ENCODE measurements around the gene EDN1.

DNA sequence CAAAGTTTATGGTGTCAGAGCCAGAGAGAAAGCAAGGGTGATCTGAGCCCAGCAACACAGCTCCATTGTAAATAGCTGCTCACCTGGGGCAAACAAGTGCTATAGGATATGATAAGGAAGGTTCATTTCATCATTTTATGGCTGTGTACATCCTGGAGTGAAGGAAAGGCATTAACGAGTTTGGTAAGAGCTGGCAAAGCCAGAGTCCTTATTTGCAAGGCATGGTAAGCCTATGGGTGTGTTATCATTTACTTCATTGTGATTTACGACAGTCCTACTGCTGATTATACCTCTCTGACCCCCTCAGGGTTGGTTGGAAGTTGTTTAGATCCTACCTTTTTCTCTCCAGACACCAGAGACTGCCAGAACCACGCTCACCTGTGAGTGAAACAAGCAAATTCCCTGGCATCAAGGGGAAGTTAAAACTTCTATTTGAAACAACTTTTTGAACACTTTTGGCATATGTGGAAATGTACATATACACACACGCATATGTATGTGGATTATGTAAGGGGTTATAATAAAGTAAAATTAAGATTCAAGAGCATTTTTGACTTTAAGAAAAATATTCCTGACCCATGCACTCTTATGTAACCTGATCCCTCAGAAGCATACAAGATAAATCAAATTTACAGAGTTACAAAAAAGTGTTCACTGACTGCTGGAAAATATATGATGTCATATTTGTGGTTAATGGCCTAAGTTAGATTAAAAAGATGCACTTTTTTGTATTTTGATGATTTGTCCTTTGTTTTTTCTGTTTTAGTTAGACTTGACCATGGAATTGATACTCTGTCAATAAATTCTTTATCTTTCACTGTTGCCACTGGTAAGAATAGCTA lies 40.4 kb upstream of the EDN1 start:
- TF ChIP-seq, protein P1, sequence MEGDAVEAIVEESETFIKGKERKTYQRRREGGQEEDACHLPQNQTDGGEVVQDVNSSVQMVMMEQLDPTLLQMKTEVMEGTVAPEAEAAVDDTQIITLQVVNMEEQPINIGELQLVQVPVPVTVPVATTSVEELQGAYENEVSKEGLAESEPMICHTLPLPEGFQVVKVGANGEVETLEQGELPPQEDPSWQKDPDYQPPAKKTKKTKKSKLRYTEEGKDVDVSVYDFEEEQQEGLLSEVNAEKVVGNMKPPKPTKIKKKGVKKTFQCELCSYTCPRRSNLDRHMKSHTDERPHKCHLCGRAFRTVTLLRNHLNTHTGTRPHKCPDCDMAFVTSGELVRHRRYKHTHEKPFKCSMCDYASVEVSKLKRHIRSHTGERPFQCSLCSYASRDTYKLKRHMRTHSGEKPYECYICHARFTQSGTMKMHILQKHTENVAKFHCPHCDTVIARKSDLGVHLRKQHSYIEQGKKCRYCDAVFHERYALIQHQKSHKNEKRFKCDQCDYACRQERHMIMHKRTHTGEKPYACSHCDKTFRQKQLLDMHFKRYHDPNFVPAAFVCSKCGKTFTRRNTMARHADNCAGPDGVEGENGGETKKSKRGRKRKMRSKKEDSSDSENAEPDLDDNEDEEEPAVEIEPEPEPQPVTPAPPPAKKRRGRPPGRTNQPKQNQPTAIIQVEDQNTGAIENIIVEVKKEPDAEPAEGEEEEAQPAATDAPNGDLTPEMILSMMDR (IDR thresholded peaks at IDR 0.05): no peak
- TF ChIP-seq ZFX (IDR thresholded peaks at IDR 0.05; ENCODE audit: borderline replicate concordance): no peak
